Suppressor macrophage treated with lipopolysaccharide for 4 hours (primary cell): ENCODE results near the gene STOM.

Experiments
- DNase-seq: peaks from one replicate; pipeline ENCODE4 v3.0.0-alpha.2; 2020

The STOM gene

GRCh38 chr9:121318631-121319382 is 51.2 kb downstream of the STOM start:
- no peak for DNase-seq

GRCh38 chr9:121317737-121318630 is 52.1 kb downstream of the STOM start:
- no peak for DNase-seq

- no peak for DNase-seq
These were observed 53.1 kb downstream of the STOM start for GRCh38 chr9:121316852-121317373.

- no peak for DNase-seq
These were observed 53.7 kb downstream of the STOM start for GRCh38 chr9:121316378-121316777.

- DNase-seq = no peak
These were observed 56.4 kb downstream of the STOM start for GRCh38 chr9:121313458-121314152.

GRCh38 chr9:121312169-121312568 is 57.9 kb downstream of the STOM start:
- DNase-seq = no peak

- DNase-seq = no peak
These were observed 59.5 kb downstream of the STOM start for GRCh38 chr9:121310571-121310970.

GRCh38 chr9:121309833-121310425 is 60.1 kb downstream of the STOM start:
- no peak for DNase-seq

- DNase-seq = no peak
These were observed 60.9 kb downstream of the STOM start for GRCh38 chr9:121309171-121309570.

GRCh38 chr9:121308765-121309164 is 61.3 kb downstream of the STOM start:
- no peak for DNase-seq

- no peak for DNase-seq
These were observed 62.1 kb downstream of the STOM start for GRCh38 chr9:121307976-121308375.

GRCh38 chr9:121305269-121305994 is 64.6 kb downstream of the STOM start:
- DNase-seq = no peak

- DNase-seq = no peak
These were observed 65.3 kb downstream of the STOM start for GRCh38 chr9:121304707-121305106.

GRCh38 chr9:121303456-121304451 is 66.3 kb downstream of the STOM start:
- DNase-seq = no peak

- DNase-seq = no peak
These were observed 67.3 kb downstream of the STOM start for GRCh38 chr9:121302786-121303185.

- DNase-seq = no peak
These were observed 67.7 kb downstream of the STOM start for GRCh38 chr9:121302341-121302740.

GRCh38 chr9:121301881-121302286 is 68.2 kb downstream of the STOM start:
- no peak for DNase-seq

GRCh38 chr9:121300283-121301119 is 69.5 kb downstream of the STOM start:
- DNase-seq = no peak

GRCh38 chr9:121299467-121300282 is 70.4 kb downstream of the STOM start:
- no peak for DNase-seq
